ENCODE data around the gene EPYC.

DNA sequence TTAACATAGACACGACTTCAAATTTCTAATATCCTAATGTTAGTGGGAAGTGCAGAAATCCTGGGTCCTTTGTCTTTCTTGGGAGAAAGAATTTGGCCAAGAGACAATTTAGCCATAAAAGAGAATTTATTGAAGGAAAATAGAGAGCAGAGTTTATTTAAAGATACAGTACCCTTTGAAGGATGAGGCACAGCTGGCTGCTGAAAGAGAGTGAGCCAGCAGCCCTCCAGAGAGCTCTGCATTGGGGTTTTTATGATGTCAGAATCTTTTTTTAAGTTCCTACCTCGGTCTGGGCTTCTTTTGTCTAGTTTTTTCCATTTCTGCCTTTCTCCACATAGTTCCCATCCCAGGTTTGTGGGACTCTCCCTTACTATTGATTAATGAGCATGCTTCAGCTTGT lies 87.3 kb downstream of the EPYC start:
- TF ChIP-seq EZH2 (IDR thresholded peaks at IDR 0.05; ENCODE audit: low read depth, unreplicated experiment) (no peak), POLR2AphosphoS5 (IDR thresholded peaks at IDR 0.05; ENCODE audit: low read depth) (no peak), ZNF114 (CRISPR knock-in tag; IDR thresholded peaks at IDR 0.05) (no peak), EZH2phosphoT487 (IDR thresholded peaks at IDR 0.05; ENCODE audit: unreplicated experiment) (no peak), CREB1 (CRISPR knock-in tag; IDR thresholded peaks at IDR 0.05; ENCODE audit: low read depth) (no peak), STAT1 (IDR thresholded peaks at IDR 0.05; ENCODE audit: unreplicated experiment) (no peak), NANOG (IDR thresholded peaks at IDR 0.05; ENCODE audit: borderline replicate concordance) (no peak), JUNB (IDR thresholded peaks at IDR 0.05; ENCODE audit: unreplicated experiment) (no peak)
- TF ChIP-seq, protein P1, sequence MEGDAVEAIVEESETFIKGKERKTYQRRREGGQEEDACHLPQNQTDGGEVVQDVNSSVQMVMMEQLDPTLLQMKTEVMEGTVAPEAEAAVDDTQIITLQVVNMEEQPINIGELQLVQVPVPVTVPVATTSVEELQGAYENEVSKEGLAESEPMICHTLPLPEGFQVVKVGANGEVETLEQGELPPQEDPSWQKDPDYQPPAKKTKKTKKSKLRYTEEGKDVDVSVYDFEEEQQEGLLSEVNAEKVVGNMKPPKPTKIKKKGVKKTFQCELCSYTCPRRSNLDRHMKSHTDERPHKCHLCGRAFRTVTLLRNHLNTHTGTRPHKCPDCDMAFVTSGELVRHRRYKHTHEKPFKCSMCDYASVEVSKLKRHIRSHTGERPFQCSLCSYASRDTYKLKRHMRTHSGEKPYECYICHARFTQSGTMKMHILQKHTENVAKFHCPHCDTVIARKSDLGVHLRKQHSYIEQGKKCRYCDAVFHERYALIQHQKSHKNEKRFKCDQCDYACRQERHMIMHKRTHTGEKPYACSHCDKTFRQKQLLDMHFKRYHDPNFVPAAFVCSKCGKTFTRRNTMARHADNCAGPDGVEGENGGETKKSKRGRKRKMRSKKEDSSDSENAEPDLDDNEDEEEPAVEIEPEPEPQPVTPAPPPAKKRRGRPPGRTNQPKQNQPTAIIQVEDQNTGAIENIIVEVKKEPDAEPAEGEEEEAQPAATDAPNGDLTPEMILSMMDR (conservative IDR thresholded peaks at IDR 0.05; ENCODE audit: low read depth in 2 of 2): no peak
- TF ChIP-seq, protein P2, sequence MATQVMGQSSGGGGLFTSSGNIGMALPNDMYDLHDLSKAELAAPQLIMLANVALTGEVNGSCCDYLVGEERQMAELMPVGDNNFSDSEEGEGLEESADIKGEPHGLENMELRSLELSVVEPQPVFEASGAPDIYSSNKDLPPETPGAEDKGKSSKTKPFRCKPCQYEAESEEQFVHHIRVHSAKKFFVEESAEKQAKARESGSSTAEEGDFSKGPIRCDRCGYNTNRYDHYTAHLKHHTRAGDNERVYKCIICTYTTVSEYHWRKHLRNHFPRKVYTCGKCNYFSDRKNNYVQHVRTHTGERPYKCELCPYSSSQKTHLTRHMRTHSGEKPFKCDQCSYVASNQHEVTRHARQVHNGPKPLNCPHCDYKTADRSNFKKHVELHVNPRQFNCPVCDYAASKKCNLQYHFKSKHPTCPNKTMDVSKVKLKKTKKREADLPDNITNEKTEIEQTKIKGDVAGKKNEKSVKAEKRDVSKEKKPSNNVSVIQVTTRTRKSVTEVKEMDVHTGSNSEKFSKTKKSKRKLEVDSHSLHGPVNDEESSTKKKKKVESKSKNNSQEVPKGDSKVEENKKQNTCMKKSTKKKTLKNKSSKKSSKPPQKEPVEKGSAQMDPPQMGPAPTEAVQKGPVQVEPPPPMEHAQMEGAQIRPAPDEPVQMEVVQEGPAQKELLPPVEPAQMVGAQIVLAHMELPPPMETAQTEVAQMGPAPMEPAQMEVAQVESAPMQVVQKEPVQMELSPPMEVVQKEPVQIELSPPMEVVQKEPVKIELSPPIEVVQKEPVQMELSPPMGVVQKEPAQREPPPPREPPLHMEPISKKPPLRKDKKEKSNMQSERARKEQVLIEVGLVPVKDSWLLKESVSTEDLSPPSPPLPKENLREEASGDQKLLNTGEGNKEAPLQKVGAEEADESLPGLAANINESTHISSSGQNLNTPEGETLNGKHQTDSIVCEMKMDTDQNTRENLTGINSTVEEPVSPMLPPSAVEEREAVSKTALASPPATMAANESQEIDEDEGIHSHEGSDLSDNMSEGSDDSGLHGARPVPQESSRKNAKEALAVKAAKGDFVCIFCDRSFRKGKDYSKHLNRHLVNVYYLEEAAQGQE (IDR thresholded peaks at IDR 0.05; ENCODE audit: unreplicated experiment): no peak
- TF ChIP-seq, protein P3, sequence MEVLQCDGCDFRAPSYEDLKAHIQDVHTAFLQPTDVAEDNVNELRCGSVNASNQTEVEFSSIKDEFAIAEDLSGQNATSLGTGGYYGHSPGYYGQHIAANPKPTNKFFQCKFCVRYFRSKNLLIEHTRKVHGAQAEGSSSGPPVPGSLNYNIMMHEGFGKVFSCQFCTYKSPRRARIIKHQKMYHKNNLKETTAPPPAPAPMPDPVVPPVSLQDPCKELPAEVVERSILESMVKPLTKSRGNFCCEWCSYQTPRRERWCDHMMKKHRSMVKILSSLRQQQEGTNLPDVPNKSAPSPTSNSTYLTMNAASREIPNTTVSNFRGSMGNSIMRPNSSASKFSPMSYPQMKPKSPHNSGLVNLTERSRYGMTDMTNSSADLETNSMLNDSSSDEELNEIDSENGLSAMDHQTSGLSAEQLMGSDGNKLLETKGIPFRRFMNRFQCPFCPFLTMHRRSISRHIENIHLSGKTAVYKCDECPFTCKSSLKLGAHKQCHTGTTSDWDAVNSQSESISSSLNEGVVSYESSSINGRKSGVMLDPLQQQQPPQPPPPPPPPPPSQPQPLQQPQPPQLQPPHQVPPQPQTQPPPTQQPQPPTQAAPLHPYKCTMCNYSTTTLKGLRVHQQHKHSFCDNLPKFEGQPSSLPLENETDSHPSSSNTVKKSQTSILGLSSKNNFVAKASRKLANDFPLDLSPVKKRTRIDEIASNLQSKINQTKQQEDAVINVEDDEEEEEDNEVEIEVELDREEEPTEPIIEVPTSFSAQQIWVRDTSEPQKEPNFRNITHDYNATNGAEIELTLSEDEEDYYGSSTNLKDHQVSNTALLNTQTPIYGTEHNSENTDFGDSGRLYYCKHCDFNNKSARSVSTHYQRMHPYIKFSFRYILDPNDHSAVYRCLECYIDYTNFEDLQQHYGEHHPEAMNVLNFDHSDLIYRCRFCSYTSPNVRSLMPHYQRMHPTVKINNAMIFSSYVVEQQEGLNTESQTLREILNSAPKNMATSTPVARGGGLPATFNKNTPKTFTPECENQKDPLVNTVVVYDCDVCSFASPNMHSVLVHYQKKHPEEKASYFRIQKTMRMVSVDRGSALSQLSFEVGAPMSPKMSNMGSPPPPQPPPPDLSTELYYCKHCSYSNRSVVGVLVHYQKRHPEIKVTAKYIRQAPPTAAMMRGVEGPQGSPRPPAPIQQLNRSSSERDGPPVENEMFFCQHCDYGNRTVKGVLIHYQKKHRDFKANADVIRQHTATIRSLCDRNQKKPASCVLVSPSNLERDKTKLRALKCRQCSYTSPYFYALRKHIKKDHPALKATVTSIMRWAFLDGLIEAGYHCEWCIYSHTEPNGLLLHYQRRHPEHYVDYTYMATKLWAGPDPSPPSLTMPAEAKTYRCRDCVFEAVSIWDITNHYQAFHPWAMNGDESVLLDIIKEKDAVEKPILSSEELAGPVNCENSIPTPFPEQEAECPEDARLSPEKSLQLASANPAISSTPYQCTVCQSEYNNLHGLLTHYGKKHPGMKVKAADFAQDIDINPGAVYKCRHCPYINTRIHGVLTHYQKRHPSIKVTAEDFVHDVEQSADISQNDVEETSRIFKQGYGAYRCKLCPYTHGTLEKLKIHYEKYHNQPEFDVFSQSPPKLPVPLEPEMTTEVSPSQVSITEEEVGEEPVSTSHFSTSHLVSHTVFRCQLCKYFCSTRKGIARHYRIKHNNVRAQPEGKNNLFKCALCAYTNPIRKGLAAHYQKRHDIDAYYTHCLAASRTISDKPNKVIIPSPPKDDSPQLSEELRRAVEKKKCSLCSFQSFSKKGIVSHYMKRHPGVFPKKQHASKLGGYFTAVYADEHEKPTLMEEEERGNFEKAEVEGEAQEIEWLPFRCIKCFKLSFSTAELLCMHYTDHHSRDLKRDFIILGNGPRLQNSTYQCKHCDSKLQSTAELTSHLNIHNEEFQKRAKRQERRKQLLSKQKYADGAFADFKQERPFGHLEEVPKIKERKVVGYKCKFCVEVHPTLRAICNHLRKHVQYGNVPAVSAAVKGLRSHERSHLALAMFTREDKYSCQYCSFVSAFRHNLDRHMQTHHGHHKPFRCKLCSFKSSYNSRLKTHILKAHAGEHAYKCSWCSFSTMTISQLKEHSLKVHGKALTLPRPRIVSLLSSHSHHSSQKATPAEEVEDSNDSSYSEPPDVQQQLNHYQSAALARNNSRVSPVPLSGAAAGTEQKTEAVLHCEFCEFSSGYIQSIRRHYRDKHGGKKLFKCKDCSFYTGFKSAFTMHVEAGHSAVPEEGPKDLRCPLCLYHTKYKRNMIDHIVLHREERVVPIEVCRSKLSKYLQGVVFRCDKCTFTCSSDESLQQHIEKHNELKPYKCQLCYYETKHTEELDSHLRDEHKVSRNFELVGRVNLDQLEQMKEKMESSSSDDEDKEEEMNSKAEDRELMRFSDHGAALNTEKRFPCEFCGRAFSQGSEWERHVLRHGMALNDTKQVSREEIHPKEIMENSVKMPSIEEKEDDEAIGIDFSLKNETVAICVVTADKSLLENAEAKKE (CRISPR knock-in tag; IDR thresholded peaks at IDR 0.05): no peak
- TF ChIP-seq, protein P4, sequence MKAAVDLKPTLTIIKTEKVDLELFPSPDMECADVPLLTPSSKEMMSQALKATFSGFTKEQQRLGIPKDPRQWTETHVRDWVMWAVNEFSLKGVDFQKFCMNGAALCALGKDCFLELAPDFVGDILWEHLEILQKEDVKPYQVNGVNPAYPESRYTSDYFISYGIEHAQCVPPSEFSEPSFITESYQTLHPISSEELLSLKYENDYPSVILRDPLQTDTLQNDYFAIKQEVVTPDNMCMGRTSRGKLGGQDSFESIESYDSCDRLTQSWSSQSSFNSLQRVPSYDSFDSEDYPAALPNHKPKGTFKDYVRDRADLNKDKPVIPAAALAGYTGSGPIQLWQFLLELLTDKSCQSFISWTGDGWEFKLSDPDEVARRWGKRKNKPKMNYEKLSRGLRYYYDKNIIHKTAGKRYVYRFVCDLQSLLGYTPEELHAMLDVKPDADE (IDR thresholded peaks at IDR 0.05): no peak
